PC-9 (cell line): ENCODE results near the gene SHC2. TPM values are rescaled to one million over a fixed set of nuclear protein-coding genes. Genes with fewer than 3 reads are reported as not detected.
A peak's percentile ranks its signal among the peaks of the same experiment; 100 is the strongest.

Source experiments
- BruUV-seq: library from RNA; stranded (reverse); fragments of 400-500 nt; replicated peaks from 2 replicates; lab custom pipeline; 2021; lab: Mats Ljungman, UMichigan
- CTCF ChIA-PET: fragments of 300-600 bp; sonication (Branson Sonifier 250); formaldehyde crosslinking; loops from one replicate; lab custom pipeline; 2022; ENCODE audit warnings: antibody characterized with exemption; lab: Charles Lee
- POLR2A ChIA-PET: fragments of 300-600 bp; sonication (Branson Sonifier 250); formaldehyde crosslinking; loops from one replicate; lab custom pipeline; 2022; ENCODE audit warnings: antibody characterized with exemption; ENCODE audit not compliant: unreplicated experiment; lab: Charles Lee
- DNase-seq, 2 experiments: peaks; one replicate each; pipeline versions ENCODE4 v3.0.0 to v3.0.0-alpha.2; 2015 to 2022; ENCODE audit warnings: mixed read lengths in 1 of 2
- H2AFZ ChIP-seq: fragments of 200-600 bp; sonication (generic); 2 replicates; pipeline ENCODE4 v1.8.1; 2017; ENCODE audit warnings: antibody characterized with exemption
- H3F3A ChIP-seq: fragments of 200-600 bp; sonication (generic); 2 replicates; pipeline ENCODE4 v1.8.1; 2017; ENCODE audit warnings: antibody characterized with exemption, mild to moderate bottlenecking, low read depth; ENCODE audit not compliant: insufficient read depth
- H3K27ac ChIP-seq: fragments of 200-600 bp; sonication (generic); 2 replicates; pipeline ENCODE4 v1.6.1; 2016; ENCODE audit warnings: mixed run types
- H3K27me3 ChIP-seq: fragments of 200-600 bp; sonication (generic); 2 replicates; pipeline ENCODE4 v1.6.1; 2016; ENCODE audit warnings: low read depth, mixed run types; ENCODE audit not compliant: insufficient read depth
- H3K36me3 ChIP-seq: fragments of 200-600 bp; sonication (generic); 2 replicates; pipeline ENCODE4 v1.6.1; 2016; ENCODE audit warnings: low read depth, mixed run types
- H3K4me1 ChIP-seq: fragments of 200-600 bp; sonication (generic); replicated peaks from 2 replicates; pipeline ENCODE4 v1.6.1; 2016; ENCODE audit warnings: mixed run types; ENCODE audit not compliant: insufficient read depth
- H3K4me2 ChIP-seq: fragments of 200-600 bp; sonication (generic); 2 replicates; pipeline ENCODE4 v1.6.1; 2017; ENCODE audit warnings: mixed run types
- H3K4me3 ChIP-seq: fragments of 200-600 bp; sonication (generic); 2 replicates; pipeline ENCODE4 v1.6.1; 2016; ENCODE audit warnings: mixed run types
- H3K79me2 ChIP-seq: fragments of 200-600 bp; sonication (generic); 2 replicates; pipeline ENCODE4 v1.6.1; 2017; ENCODE audit warnings: low read depth, mixed run types
- H3K9me2 ChIP-seq: fragments of 200-600 bp; sonication (generic); 2 replicates; pipeline ENCODE4 v1.8.1; 2017; ENCODE audit warnings: mild to moderate bottlenecking; ENCODE audit not compliant: insufficient read depth
- H3K9me3 ChIP-seq: fragments of 200-600 bp; sonication (generic); 2 replicates; pipeline ENCODE4 v1.8.1; 2016; ENCODE audit warnings: low read depth; ENCODE audit not compliant: insufficient read depth
- H4K20me1 ChIP-seq: fragments of 200-600 bp; sonication (generic); 2 replicates; pipeline ENCODE4 v1.8.1; 2017; ENCODE audit not compliant: insufficient read depth
- CTCF ChIP-seq: fragments of 200-600 bp; sonication (generic); conservative IDR thresholded peaks from 2 replicates; pipeline ENCODE4 v1.6.1; 2017; ENCODE audit warnings: mixed run types, antibody characterized with exemption, mild to moderate bottlenecking, moderate library complexity
- EZH2 ChIP-seq: fragments of 200-600 bp; sonication (generic); IDR thresholded peaks from 2 replicates; pipeline ENCODE4 v1.8.0; 2017; ENCODE audit warnings: antibody characterized with exemption, low read depth
- intact Hi-C: fragments of 100-400 bp; cut with micrococcal nuclease; formaldehyde crosslinking; loops from one replicate; pipeline ENCODE4 v1.10.0; 2022; ENCODE audit not compliant: unreplicated experiment
- total RNA-seq: library from RNA; stranded (reverse); gene quantifications from 2 replicates; pipeline ENCODE4 v1.2.3, GENCODE V29; 2021

Gene SHC2
- total RNA-seq, 1 experiment from 2014 or later: 0.70 TPM

- Histone ChIP-seq H3K4me1 (no peaks in the 10 kb centered on the region), H3F3A (peaks cover 13% of the 10 kb centered on the region; the same call in 1 of the 2 replicates), H3K79me2 (no peaks in the 10 kb centered on the region), H3K9me3 (no peaks in the 10 kb centered on the region), H3K36me3 (no peaks in the 10 kb centered on the region), H4K20me1 (no peaks in the 10 kb centered on the region), H3K9me2 (no peaks in the 10 kb centered on the region), H3K27ac (no peak overlapping the region), H2AFZ (no peak overlapping the region), H3K4me2 (no peak overlapping the region), H3K4me3 (no peak overlapping the region), H3K27me3 (peaks cover 18% of the 10 kb centered on the region; the same call in 1 of the 2 replicates)
- no TSS peak for BruUV-seq
- intact Hi-C loops: no loop called here
- POLR2A ChIA-PET: no interaction called here
- no peak for TF ChIP-seq CTCF
- TF ChIP-seq EZH2: no peak
- CTCF ChIA-PET: no interaction called here
- no peak for DNase-seq
These were observed 2.8 kb upstream of the SHC2 start for GRCh38 chr19:463483-464207.

- no peaks in the 10 kb centered on the region for H4K20me1 ChIP-seq
- H3K4me2 ChIP-seq: peak overlapping the region; percentile 60
- no peaks in the 10 kb centered on the region for H3K36me3 ChIP-seq
- no peak overlapping the region for H2AFZ ChIP-seq
- intact Hi-C loops: no loop called here
- no peaks in the 10 kb centered on the region for H3K9me3 ChIP-seq
- peaks cover 14% of the 10 kb centered on the region for H3K27me3 ChIP-seq
- no peak overlapping the region for H3K4me3 ChIP-seq
- H3K4me1 ChIP-seq: no peaks in the 10 kb centered on the region
- CTCF ChIA-PET: no interaction called here
- no peak for DNase-seq
- no TSS peak for BruUV-seq
- peaks cover 13% of the 10 kb centered on the region; the same call in 1 of the 2 replicates for H3F3A ChIP-seq
- TF ChIP-seq EZH2 (no peak), CTCF (no peak)
- no peaks in the 10 kb centered on the region for H3K9me2 ChIP-seq
- no peak overlapping the region for H3K27ac ChIP-seq
- H3K79me2 ChIP-seq: no peaks in the 10 kb centered on the region
- POLR2A ChIA-PET: no interaction called here
These were observed 1.1 kb upstream of the SHC2 start for GRCh38 chr19:461721-462551.

- Histone ChIP-seq H3K4me2 (peak overlapping the region; percentile 95), H2AFZ (peak overlapping the region; percentile 86), H4K20me1 (no peaks in the 10 kb centered on the region), H3K9me2 (no peaks in the 10 kb centered on the region), H3K27ac (no peak overlapping the region), H3F3A (peaks cover 13% of the 10 kb centered on the region; the same call in 1 of the 2 replicates), H3K79me2 (no peaks in the 10 kb centered on the region), H3K9me3 (no peaks in the 10 kb centered on the region), H3K27me3 (peaks cover 33% of the 10 kb centered on the region), H3K36me3 (no peaks in the 10 kb centered on the region), H3K4me1 (no peaks in the 10 kb centered on the region), H3K4me3 (peak overlapping the region; percentile 67)
- BruUV-seq: no TSS peak
- CTCF ChIA-PET: no interaction called here
- peak in 1 of 2 experiments; percentile 51 for DNase-seq
- intact Hi-C loops: no loop called here
- POLR2A ChIA-PET: no interaction called here
- TF ChIP-seq CTCF: no peak
- no peak for TF ChIP-seq EZH2
These were observed 915 bp downstream of the SHC2 start for GRCh38 chr19:459724-460511.
